ENCODE data around the gene HNRNPR. TPM values are rescaled to one million over a fixed set of nuclear protein-coding genes. Genes with fewer than 3 reads are reported as not detected.

Gene HNRNPR
- total and polyA plus RNA-seq, 9 donors: 55.9 to 173 (median 137) TPM

DNA sequence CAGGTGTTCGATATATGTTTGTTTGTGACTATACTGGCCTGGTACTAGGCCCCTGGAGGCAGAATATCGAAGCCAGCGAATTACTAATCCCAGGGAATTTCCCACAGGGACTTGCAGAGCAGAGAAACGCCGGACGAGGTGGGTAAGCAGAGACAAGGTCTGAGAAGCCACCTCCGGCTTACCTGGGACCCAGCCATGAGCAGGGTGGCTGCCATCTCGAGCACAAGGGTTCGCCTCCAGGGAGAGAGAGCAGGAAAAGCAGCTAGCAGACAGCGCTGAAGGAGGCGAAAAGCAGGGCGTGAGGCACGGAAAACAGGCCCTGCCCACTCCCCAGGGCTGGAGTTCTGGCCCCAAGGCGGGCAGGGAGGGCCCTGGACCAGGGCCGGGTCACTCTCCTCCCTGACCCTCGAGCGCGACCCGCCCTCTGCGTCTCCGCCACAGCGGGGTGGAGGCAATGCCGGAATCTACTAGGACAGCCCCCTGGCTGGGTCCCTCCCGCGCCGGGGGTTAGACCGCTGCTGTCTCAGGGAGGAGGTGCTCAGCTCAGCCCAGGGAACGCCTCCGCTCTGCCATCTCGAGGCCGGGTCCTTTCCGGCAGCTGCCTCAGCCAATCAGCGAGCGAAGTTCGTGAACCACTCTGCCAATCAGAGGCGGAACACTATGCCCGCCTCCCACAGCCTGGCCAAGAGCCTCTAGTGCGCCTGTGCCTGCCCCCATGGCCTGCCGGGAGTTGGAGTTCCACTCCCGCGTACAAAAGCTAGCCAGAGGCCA, 23.9 kb upstream of the HNRNPR start:
- peaks cover 0 to 10% of the 10 kb centered on the region in 2 donors for H3K9me3 ChIP-seq
- peak overlapping the region; percentile 94 to 97 for H3K27ac ChIP-seq
- WGBS, 3 donors: 2 to 5% (median 3%) methylated on average over 29 to 41 of the region's 41 CpGs
- no peaks in the 10 kb centered on the region for H3K36me3 ChIP-seq
- peak; percentile 97 to 98 (median 98) for DNase-seq
- H3K4me3 ChIP-seq: peak overlapping the region; percentile 94
- intact Hi-C loops (cut with DNase I): no loop called here
- H3K4me1 ChIP-seq (ENCODE audit: insufficient read depth): peaks cover 15% of the 10 kb centered on the region
- no peaks in the 10 kb centered on the region for H3K27me3 ChIP-seq
- TF ChIP-seq CTCF (IDR thresholded peaks at IDR 0.05) (no peak), POLR2A (IDR thresholded peaks at IDR 0.05) (peak; percentile 40)

DNA sequence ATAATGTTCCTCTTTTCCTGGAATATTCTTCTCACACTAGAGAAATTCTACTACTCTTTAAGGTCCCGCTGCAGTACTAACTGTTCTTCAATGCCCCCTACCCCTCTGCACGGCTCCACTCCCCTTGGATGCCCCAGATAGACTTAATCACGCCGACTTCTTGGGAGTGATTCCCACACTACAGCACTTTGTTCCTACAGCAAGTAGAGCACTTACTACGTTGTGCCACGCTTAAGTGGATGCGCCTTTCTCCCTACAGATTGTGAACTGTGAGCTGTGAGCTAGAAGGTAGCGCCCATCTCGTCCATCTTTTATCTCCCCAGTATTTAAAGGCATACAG, 23.3 kb upstream of the HNRNPR start:
- Histone ChIP-seq H3K27ac (peak overlapping the region in 1 of 2 donors; percentile 94), H3K36me3 (peaks cover 4% of the 10 kb centered on the region), H3K4me3 (peak overlapping the region; percentile 94), H3K27me3 (no peaks in the 10 kb centered on the region), H3K4me1 (ENCODE audit: insufficient read depth) (peaks cover 15% of the 10 kb centered on the region), H3K9me3 (peaks cover 0 to 16% of the 10 kb centered on the region in 2 donors)
- TF ChIP-seq EP300 (IDR thresholded peaks at IDR 0.05) (no peak), CTCF (IDR thresholded peaks at IDR 0.05) (no peak), POLR2A (IDR thresholded peaks at IDR 0.05) (no peak)
- DNase-seq: peak in 1 of 5 donors; percentile 25
- WGBS, 3 donors: 60 to 62% (median 62%) methylated on average over 9 of the region's 9 CpGs
- intact Hi-C loops (cut with DNase I): no loop called here

DNA sequence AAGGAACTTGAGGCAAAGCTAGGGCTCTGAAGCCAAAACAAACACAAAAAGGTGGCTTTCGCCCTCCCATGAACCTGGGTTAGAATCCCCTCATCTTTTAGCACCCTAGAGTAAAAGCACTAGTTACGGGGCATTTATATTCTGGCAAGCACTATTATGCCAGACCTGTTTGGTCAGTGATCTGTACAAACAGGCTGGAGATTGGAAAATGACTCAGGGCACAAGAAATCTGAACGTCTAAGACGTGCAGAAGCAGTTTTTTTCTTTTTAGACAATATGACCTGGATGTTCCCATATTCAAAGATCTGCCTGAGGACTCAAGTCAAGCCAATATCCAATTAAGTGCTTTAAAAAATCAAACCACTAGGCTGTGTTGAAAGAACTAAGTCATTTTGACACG, 22.5 kb upstream of the HNRNPR start:
- H3K4me3 ChIP-seq: no peak overlapping the region
- TF ChIP-seq POLR2A (IDR thresholded peaks at IDR 0.05) (no peak), CTCF (IDR thresholded peaks at IDR 0.05) (no peak), EP300 (IDR thresholded peaks at IDR 0.05) (no peak)
- no peak overlapping the region for H3K27ac ChIP-seq
- no peak for DNase-seq
- peaks cover 9% of the 10 kb centered on the region for H3K4me1 ChIP-seq (ENCODE audit: insufficient read depth)
- 77 to 85% (median 85%) methylated on average over 5 of the region's 5 CpGs for WGBS, 3 donors
- no peaks in the 10 kb centered on the region for H3K27me3 ChIP-seq
- peaks cover 7% of the 10 kb centered on the region for H3K36me3 ChIP-seq
- H3K9me3 ChIP-seq: peaks cover 3 to 22% of the 10 kb centered on the region in 2 donors
- intact Hi-C loops (cut with DNase I): no loop called here

DNA sequence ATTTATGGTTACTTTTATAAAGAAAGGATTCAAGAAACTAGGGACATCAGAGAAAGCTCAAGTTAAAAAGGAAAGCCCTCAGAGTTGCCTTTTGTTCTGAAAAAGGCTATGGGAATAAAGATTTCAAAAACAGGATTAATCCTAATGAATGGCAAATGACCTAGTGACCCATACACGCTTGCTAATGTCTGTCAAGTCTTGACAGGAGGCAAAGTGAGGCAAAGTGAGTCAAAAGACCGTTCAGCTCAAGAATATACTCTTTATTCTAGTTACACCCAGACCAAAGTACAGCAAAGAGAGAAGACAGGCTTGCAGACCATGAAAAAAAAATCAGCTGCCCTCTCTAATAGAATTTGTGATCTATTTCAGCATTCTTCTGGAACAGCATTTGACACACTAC, 22.1 kb upstream of the HNRNPR start:
- Histone ChIP-seq H3K27me3 (no peaks in the 10 kb centered on the region), H3K4me1 (ENCODE audit: insufficient read depth) (peaks cover 6% of the 10 kb centered on the region), H3K9me3 (peaks cover 3 to 22% of the 10 kb centered on the region in 2 donors), H3K36me3 (peaks cover 7% of the 10 kb centered on the region), H3K27ac (no peak overlapping the region), H3K4me3 (no peak overlapping the region)
- no peak for DNase-seq
- whole genome bisulfite sequencing, 3 donors: 91 to 93% (median 93%) methylated on average over 2 of the region's 2 CpGs
- TF ChIP-seq CTCF (IDR thresholded peaks at IDR 0.05) (no peak), POLR2A (IDR thresholded peaks at IDR 0.05) (no peak), EP300 (IDR thresholded peaks at IDR 0.05) (no peak)
- intact Hi-C loops (cut with DNase I): no loop called here
